Caco-2 (cell line): ENCODE results near the gene RBM27. TPM values are rescaled to one million over a fixed set of nuclear protein-coding genes. Genes with fewer than 3 reads are reported as not detected.
"Not testable (repeated sequence)": the region's sequence is repeated elsewhere in the genome, so short reads cannot be mapped to it uniquely, and the experiment has no call there.

Experiments used
- BruUV-seq: library from RNA; stranded (reverse); fragments of 400-500 nt; replicated peaks from 2 replicates; lab custom pipeline; 2021; lab: Mats Ljungman, UMichigan
- CTCF ChIA-PET: fragments of 300-600 bp; sonication (Branson Sonifier 250); formaldehyde crosslinking; loops from one replicate; lab custom pipeline; 2022; ENCODE audit warnings: antibody characterized with exemption; lab: Charles Lee
- POLR2A ChIA-PET: fragments of 300-600 bp; sonication (Branson Sonifier 250); formaldehyde crosslinking; loops from one replicate; lab custom pipeline; 2022; ENCODE audit warnings: antibody characterized with exemption; lab: Charles Lee
- DNase-seq, 2 experiments: peaks; one replicate each; pipeline versions ENCODE4 v3.0.0 to v3.0.0-alpha.2; 2020 to 2022
- H3K27me3 ChIP-seq: replicated peaks from 2 replicates; pipeline ENCODE4 v1.6.0; 2011; ENCODE audit warnings: low read length; ENCODE audit not compliant: control insufficient read depth, insufficient read depth
- H3K36me3 ChIP-seq: 2 replicates; pipeline ENCODE4 v1.5.1; 2011; ENCODE audit warnings: low read length; ENCODE audit not compliant: control insufficient read depth, insufficient read depth
- H3K4me1 ChIP-seq: fragments of 250-450 bp; sonication (Bioruptor Pico); 2 replicates; pipeline ENCODE4 v1.5.1; 2020; ENCODE audit warnings: mild to moderate bottlenecking
- H3K4me3 ChIP-seq: 2 replicates; pipeline ENCODE4 v1.5.1; 2011; ENCODE audit warnings: low read depth, mild to moderate bottlenecking, control low read depth, low read length
- H3K9me3 ChIP-seq: fragments of 250-450 bp; sonication (Bioruptor Pico); 2 replicates; pipeline ENCODE4 v1.5.1; 2020; ENCODE audit warnings: mild to moderate bottlenecking, moderate library complexity
- H3K27ac Mint-ChIP-seq: one replicate; pipeline ENCODE4 v1.8.0; 2022; ENCODE audit warnings: mixed read lengths; ENCODE audit not compliant: unreplicated experiment
- H3K27me3 Mint-ChIP-seq: one replicate; pipeline ENCODE4 v1.8.0; 2022; ENCODE audit warnings: mixed read lengths; ENCODE audit not compliant: insufficient read depth, unreplicated experiment
- H3K36me3 Mint-ChIP-seq: one replicate; pipeline ENCODE4 v1.8.0; 2022; ENCODE audit warnings: mild to moderate bottlenecking, mixed read lengths; ENCODE audit not compliant: insufficient read depth, unreplicated experiment
- H3K4me1 Mint-ChIP-seq: one replicate; pipeline ENCODE4 v1.8.0; 2022; ENCODE audit warnings: low read depth, mixed read lengths; ENCODE audit not compliant: unreplicated experiment
- H3K4me3 Mint-ChIP-seq: one replicate; pipeline ENCODE4 v1.8.0; 2022; ENCODE audit warnings: mild to moderate bottlenecking, moderate library complexity, mixed read lengths; ENCODE audit not compliant: unreplicated experiment
- H3K9me3 Mint-ChIP-seq: one replicate; pipeline ENCODE4 v1.8.0; 2022; ENCODE audit warnings: mixed read lengths; ENCODE audit not compliant: unreplicated experiment
- intact Hi-C: fragments of 100-400 bp; cut with micrococcal nuclease; formaldehyde crosslinking; loops from one replicate; pipeline ENCODE4 v1.10.0; 2022; ENCODE audit not compliant: unreplicated experiment
- total RNA-seq: library from RNA; stranded (reverse); gene quantifications from 2 replicates; pipeline ENCODE4 v1.2.3, GENCODE V29; 2022
- TF ChIP-seq, protein P1 (sequence below), 2 experiments: fragments of 200-600 bp in 1 of 2; IDR thresholded peaks; 1 replicate in 1 of 2; 2 replicates in 1 of 2; pipeline versions ENCODE4 v1.5.1 to v1.8.0; 2011 to 2022; ENCODE audit warnings: antibody characterized with exemption in 1 of 2, control low read depth in 1 of 2, inconsistent platforms in 1 of 2, low read depth in 1 of 2, low read length in 1 of 2, mild to moderate bottlenecking in 1 of 2, moderate library complexity in 1 of 2; ENCODE audit not compliant: insufficient read depth in 1 of 2, severe bottlenecking in 1 of 2, unreplicated experiment in 1 of 2

RBM27 gene
- total RNA-seq, 1 experiment from 2014 or later = 24.3 TPM

DNA sequence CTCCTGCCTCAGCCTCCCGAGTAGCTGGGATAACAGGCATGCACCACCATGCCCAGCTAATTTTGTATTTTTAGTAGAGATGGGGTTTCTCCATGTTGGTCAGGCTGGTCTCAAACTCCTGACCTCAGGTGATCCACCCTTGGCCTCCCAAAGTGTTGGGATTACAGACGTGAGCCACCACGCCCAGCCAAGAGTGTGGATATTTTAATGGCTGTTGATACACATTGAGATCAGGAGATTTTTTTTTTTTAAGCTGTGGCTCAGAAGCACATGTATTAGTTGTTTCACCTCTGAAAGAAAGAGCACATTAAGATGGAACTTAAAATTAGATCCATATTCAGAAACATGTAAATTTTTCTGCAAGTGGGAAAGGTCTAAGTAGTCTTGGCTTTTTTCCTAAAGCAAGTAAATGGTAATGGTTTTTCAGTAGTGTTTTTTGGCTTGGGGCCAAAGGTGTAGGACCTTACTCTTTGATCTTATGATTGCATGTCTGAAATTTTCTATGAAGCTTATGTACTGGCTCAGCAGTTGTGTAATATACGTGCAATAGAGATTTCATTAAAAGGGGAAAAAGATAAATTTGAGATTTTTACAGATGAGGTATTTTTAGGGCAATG lies 9.9 kb downstream of the RBM27 start:
- TF ChIP-seq, protein P1, sequence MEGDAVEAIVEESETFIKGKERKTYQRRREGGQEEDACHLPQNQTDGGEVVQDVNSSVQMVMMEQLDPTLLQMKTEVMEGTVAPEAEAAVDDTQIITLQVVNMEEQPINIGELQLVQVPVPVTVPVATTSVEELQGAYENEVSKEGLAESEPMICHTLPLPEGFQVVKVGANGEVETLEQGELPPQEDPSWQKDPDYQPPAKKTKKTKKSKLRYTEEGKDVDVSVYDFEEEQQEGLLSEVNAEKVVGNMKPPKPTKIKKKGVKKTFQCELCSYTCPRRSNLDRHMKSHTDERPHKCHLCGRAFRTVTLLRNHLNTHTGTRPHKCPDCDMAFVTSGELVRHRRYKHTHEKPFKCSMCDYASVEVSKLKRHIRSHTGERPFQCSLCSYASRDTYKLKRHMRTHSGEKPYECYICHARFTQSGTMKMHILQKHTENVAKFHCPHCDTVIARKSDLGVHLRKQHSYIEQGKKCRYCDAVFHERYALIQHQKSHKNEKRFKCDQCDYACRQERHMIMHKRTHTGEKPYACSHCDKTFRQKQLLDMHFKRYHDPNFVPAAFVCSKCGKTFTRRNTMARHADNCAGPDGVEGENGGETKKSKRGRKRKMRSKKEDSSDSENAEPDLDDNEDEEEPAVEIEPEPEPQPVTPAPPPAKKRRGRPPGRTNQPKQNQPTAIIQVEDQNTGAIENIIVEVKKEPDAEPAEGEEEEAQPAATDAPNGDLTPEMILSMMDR (IDR thresholded peaks at IDR 0.05; ENCODE audit: insufficient read depth in 1 of 2, low read depth in 1 of 2, low read length in 1 of 2, severe bottlenecking in 1 of 2, unreplicated experiment in 1 of 2) = no peak
- no peak overlapping the region for H3K4me3 ChIP-seq
- Mint-ChIP-seq H3K9me3 (no peaks in the 10 kb centered on the region), H3K4me3 (no peak overlapping the region), H3K27me3 (no peaks in the 10 kb centered on the region), H3K36me3 (peaks cover 19% of the 10 kb centered on the region), H3K4me1 (peaks cover 7% of the 10 kb centered on the region), H3K27ac (no peak overlapping the region)
- no peaks in the 10 kb centered on the region for H3K27me3 ChIP-seq
- ChIA-PET CTCF (no interaction called here), POLR2A (no interaction called here)
- intact Hi-C loops = no loop called here
- BruUV-seq = no TSS peak
- H3K9me3 ChIP-seq = no peaks in the 10 kb centered on the region
- DNase-seq = peak in 1 of 2 experiments; percentile 19
- H3K4me1 ChIP-seq = peaks cover 17% of the 10 kb centered on the region
- no peaks in the 10 kb centered on the region for H3K36me3 ChIP-seq

DNA sequence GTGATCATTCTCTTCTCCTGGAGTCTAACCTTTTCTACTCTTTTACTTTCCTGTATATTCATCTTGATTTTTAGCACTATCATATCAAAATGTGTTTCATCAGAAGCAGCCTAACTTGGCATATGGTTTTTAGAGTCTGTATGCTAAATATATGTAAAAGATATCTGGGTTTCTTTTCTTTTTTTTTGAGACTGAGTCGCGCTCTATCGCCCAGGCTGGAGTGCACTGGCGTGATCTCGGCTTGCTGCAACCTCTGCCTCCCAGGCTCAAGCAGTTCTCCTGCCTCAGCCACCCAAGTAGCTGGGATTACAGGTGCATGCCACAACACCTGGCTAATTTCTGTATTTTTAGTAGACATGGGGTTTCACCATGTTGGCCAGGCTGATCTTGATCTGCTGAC lies 11.5 kb downstream of the RBM27 start:
- BruUV-seq, intact Hi-C loops, H3K4me1 Mint-ChIP-seq, H3K4me3 Mint-ChIP-seq, H3K4me3 ChIP-seq, H3K9me3 ChIP-seq, H3K27me3 ChIP-seq, DNase-seq, H3K9me3 Mint-ChIP-seq, POLR2A ChIA-PET, H3K36me3 ChIP-seq, H3K4me1 ChIP-seq, H3K27ac Mint-ChIP-seq, CTCF ChIA-PET, H3K27me3 Mint-ChIP-seq: not testable (repeated sequence)
- peaks cover 21% of the 10 kb centered on the region for H3K36me3 Mint-ChIP-seq

DNA sequence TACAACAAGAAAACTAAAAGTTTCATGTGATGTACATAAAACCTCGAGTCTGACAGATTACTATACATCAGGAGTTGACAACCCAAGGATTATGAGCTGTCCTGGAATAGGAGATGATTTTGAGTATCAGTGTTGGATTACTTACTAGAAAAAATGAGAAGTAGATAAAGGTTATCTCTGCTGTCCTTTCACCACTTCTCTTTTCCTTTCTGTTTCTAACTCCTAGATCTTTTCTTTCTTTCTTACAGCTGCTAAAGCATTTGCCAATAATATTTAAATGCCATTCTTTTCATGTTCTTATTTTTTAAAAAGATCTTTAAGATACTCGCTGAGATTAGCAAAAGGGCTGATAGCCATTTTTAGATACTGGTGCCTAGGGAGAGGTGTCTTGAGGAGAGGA lies 14.8 kb downstream of the RBM27 start:
- H3K9me3 Mint-ChIP-seq = no peaks in the 10 kb centered on the region
- no peak overlapping the region for H3K27ac Mint-ChIP-seq
- no peaks in the 10 kb centered on the region for H3K4me1 Mint-ChIP-seq
- Histone ChIP-seq H3K9me3 (no peaks in the 10 kb centered on the region), H3K27me3 (no peaks in the 10 kb centered on the region), H3K4me3 (no peak overlapping the region), H3K36me3 (no peaks in the 10 kb centered on the region), H3K4me1 (peaks cover 5% of the 10 kb centered on the region)
- ChIA-PET CTCF (no interaction called here), POLR2A (no interaction called here)
- no peak for DNase-seq
- intact Hi-C loops = no loop called here
- H3K27me3 Mint-ChIP-seq = no peaks in the 10 kb centered on the region
- TF ChIP-seq, protein P1 (IDR thresholded peaks at IDR 0.05; ENCODE audit: insufficient read depth in 1 of 2, low read depth in 1 of 2, low read length in 1 of 2, severe bottlenecking in 1 of 2, unreplicated experiment in 1 of 2) = no peak
- peaks cover 29% of the 10 kb centered on the region for H3K36me3 Mint-ChIP-seq
- no TSS peak for BruUV-seq
- no peak overlapping the region for H3K4me3 Mint-ChIP-seq
